HepG2 (cell line): Measurements from ENCODE around the gene RAB3GAP1. TPM values are rescaled to one million over a fixed set of nuclear protein-coding genes. Genes with fewer than 3 reads are reported as not detected.
A peak's percentile ranks its signal among the peaks of the same experiment; 100 is the strongest.

ENCODE experiments used
- MAF1 ChIP-seq: sonication (generic); formaldehyde crosslinking; IDR thresholded peaks from 2 replicates; pipeline ENCODE4 v1.5.0; 2020; ENCODE audit warnings: missing genetic modification reagents, borderline replicate concordance
- NCOA2 ChIP-seq: sonication (generic); formaldehyde crosslinking; IDR thresholded peaks from 2 replicates; pipeline ENCODE4 v1.8.0; 2022; ENCODE audit warnings: inconsistent platforms
- NKX3-1 ChIP-seq: sonication (generic); formaldehyde crosslinking; IDR thresholded peaks from 2 replicates; pipeline ENCODE4 v1.5.0; 2020; ENCODE audit warnings: missing genetic modification reagents
- POLR2AphosphoS5 ChIP-seq: IDR thresholded peaks from 2 replicates; pipeline ENCODE4 v1.6.1; 2012; ENCODE audit warnings: low read depth, low read length
- RBFOX2 ChIP-seq: fragments of 200-400 bp; formaldehyde crosslinking; IDR thresholded peaks from 2 replicates; pipeline ENCODE4 v1.6.1; 2017; ENCODE audit warnings: low read depth, mild to moderate bottlenecking, low read length
- REXO4 ChIP-seq: sonication (generic); formaldehyde crosslinking; IDR thresholded peaks from 2 replicates; pipeline ENCODE4 v1.8.0; 2022; ENCODE audit warnings: missing genetic modification reagents, mild to moderate bottlenecking, borderline replicate concordance
- SCMH1 ChIP-seq: sonication (generic); formaldehyde crosslinking; IDR thresholded peaks from 2 replicates; pipeline ENCODE4 v1.9.0; 2021; ENCODE audit warnings: missing genetic modification reagents, mild to moderate bottlenecking, borderline replicate concordance
- TOPORS ChIP-seq: sonication (generic); formaldehyde crosslinking; IDR thresholded peaks from 2 replicates; pipeline ENCODE4 v1.8.0; 2023; ENCODE audit warnings: mild to moderate bottlenecking, missing genetic modification reagents
- ZNF24 ChIP-seq: fragments of 450-650 bp; IDR thresholded peaks from 2 replicates; pipeline ENCODE4 v1.6.1; 2017; ENCODE audit warnings: antibody characterized with exemption, mild to moderate bottlenecking
- ZSCAN9 ChIP-seq: IDR thresholded peaks from 2 replicates; pipeline ENCODE4 v1.6.1; 2016; ENCODE audit warnings: borderline replicate concordance
- polyA plus RNA-seq, 8 experiments: library from polyadenylated mRNA; depleted of rRNA in 3 of 8; stranded (reverse) in 7 of 8; unstranded in 1 of 8; fragments of >200 nt; fragmentation: Illumina TruSeq in 4 of 8; extraction: Trizol in 4 of 8; gene quantifications; 2 replicates each; pipeline versions ENCODE4 v1.2.1 to v1.2.3, GENCODE V29; 2011 to 2016; ENCODE audit warnings: low read depth in 4 of 8, missing spikeins in 1 of 8, mixed read lengths in 1 of 8; ENCODE audit not compliant: insufficient read depth in 1 of 8
- total RNA-seq, 5 experiments: library from RNA; depleted of rRNA; stranded (reverse); fragments of >200 nt; fragmentation: Illumina TruSeq; extraction: Trizol; gene quantifications; 2 replicates each; pipeline ENCODE4 v1.2.3, GENCODE V29; 2016; ENCODE audit warnings: low read depth in 1 of 5
- TF ChIP-seq, protein P1 (sequence below): IDR thresholded peaks from 2 replicates; pipeline ENCODE4 v1.4.0; 2020; ENCODE audit warnings: mild to moderate bottlenecking, missing genetic modification reagents
- TF ChIP-seq, protein P2 (sequence below), 2 experiments: sonication (generic) in 1 of 2; formaldehyde crosslinking in 1 of 2; IDR thresholded peaks; 2 replicates each; pipeline versions ENCODE4 v1.4.0 to v1.6.1; 2018 to 2020; ENCODE audit warnings: missing genetic modification reagents in 2 of 2, borderline replicate concordance in 1 of 2, low read depth in 1 of 2, mild to moderate bottlenecking in 1 of 2, missing biosample characterization in 1 of 2
- TF ChIP-seq, protein P3 (sequence below): IDR thresholded peaks from 2 replicates; pipeline ENCODE4 v1.6.1; 2016; ENCODE audit warnings: missing compliant biosample characterization, missing genetic modification reagents, borderline replicate concordance
- TF ChIP-seq, protein P4 (sequence below): sonication (generic); formaldehyde crosslinking; IDR thresholded peaks from 2 replicates; pipeline ENCODE4 v1.4.0; 2020; ENCODE audit warnings: missing genetic modification reagents
- TF ChIP-seq, protein P5 (sequence below): sonication (generic); formaldehyde crosslinking; IDR thresholded peaks from 2 replicates; pipeline ENCODE4 v1.9.0; 2021; ENCODE audit warnings: missing genetic modification reagents, borderline replicate concordance
- TF ChIP-seq, protein P6 (sequence below): sonication (generic); formaldehyde crosslinking; IDR thresholded peaks from 2 replicates; pipeline ENCODE4 v1.5.1; 2020; ENCODE audit warnings: mild to moderate bottlenecking, missing genetic modification reagents

The RAB3GAP1 gene
- total and polyA plus RNA-seq, 2 of the 13 experiments (the other 11 are each of a cell fraction or from before 2014, with no cell fraction given) = 15.2 to 48.8 TPM

DNA sequence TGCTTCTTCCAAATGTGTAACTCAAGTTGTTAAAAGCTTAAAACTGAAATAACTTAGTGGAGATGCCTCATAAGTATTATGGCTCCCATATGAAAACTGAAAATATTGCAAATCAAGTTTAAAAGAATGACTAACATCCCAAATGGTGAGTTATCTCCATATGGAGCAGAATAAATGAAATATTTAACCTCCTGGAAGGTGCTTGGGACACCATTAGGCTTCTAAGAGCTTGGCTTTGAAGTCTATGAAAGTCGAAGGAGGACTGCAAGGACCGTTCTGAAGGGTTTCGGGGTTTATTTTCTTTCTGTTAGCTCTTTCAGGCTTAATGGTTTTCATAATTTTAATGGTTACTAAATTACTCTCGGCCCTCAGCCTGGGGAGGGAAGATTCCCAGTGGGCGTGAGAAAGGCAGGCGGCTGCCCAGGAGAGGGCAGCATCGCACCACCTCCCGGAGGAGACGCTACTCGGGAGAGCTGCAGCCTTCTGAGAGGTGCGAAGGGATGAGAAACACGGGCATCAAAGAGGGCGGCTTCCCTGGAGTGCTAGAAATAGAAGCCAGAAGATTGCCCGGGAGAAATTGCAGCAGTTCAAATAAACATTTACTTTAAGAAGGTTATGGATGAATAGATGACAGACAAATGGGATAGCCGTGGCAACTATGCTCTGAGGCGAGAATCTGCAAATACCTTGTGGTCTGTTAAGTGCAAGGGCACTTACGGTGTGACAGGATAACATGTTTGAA lies 47.9 kb upstream of the RAB3GAP1 start (continued):
- TF ChIP-seq, protein P1, sequence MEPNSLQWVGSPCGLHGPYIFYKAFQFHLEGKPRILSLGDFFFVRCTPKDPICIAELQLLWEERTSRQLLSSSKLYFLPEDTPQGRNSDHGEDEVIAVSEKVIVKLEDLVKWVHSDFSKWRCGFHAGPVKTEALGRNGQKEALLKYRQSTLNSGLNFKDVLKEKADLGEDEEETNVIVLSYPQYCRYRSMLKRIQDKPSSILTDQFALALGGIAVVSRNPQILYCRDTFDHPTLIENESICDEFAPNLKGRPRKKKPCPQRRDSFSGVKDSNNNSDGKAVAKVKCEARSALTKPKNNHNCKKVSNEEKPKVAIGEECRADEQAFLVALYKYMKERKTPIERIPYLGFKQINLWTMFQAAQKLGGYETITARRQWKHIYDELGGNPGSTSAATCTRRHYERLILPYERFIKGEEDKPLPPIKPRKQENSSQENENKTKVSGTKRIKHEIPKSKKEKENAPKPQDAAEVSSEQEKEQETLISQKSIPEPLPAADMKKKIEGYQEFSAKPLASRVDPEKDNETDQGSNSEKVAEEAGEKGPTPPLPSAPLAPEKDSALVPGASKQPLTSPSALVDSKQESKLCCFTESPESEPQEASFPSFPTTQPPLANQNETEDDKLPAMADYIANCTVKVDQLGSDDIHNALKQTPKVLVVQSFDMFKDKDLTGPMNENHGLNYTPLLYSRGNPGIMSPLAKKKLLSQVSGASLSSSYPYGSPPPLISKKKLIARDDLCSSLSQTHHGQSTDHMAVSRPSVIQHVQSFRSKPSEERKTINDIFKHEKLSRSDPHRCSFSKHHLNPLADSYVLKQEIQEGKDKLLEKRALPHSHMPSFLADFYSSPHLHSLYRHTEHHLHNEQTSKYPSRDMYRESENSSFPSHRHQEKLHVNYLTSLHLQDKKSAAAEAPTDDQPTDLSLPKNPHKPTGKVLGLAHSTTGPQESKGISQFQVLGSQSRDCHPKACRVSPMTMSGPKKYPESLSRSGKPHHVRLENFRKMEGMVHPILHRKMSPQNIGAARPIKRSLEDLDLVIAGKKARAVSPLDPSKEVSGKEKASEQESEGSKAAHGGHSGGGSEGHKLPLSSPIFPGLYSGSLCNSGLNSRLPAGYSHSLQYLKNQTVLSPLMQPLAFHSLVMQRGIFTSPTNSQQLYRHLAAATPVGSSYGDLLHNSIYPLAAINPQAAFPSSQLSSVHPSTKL (CRISPR knock-in tag) = peak; percentile 41
- TF ChIP-seq, protein P2, sequence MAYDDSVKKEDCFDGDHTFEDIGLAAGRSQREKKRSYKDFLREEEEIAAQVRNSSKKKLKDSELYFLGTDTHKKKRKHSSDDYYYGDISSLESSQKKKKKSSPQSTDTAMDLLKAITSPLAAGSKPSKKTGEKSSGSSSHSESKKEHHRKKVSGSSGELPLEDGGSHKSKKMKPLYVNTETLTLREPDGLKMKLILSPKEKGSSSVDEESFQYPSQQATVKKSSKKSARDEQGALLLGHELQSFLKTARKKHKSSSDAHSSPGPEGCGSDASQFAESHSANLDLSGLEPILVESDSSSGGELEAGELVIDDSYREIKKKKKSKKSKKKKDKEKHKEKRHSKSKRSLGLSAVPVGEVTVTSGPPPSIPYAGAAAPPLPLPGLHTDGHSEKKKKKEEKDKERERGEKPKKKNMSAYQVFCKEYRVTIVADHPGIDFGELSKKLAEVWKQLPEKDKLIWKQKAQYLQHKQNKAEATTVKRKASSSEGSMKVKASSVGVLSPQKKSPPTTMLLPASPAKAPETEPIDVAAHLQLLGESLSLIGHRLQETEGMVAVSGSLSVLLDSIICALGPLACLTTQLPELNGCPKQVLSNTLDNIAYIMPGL (CRISPR knock-in tag; IDR thresholded peaks at IDR 0.05; ENCODE audit: borderline replicate concordance in 1 of 2, low read depth in 1 of 2) = peak; percentile 63 to 66; a peak in 3 of 4 replicates
- TF ChIP-seq POLR2AphosphoS5 = no peak
- TF ChIP-seq SCMH1 (CRISPR knock-in tag) = no peak
- TF ChIP-seq, protein P3, sequence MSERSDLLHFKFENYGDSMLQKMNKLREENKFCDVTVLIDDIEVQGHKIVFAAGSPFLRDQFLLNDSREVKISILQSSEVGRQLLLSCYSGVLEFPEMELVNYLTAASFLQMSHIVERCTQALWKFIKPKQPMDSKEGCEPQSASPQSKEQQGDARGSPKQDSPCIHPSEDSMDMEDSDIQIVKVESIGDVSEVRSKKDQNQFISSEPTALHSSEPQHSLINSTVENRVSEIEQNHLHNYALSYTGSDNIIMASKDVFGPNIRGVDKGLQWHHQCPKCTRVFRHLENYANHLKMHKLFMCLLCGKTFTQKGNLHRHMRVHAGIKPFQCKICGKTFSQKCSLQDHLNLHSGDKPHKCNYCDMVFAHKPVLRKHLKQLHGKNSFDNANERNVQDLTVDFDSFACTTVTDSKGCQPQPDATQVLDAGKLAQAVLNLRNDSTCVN (CRISPR knock-in tag) = no peak
- TF ChIP-seq RBFOX2 = no peak
- 0 out of 2 replicates have a peak, but pooled peaks have one; percentile 8 for TF ChIP-seq NCOA2 (CRISPR knock-in tag)
- no peak for TF ChIP-seq ZSCAN9
- no peak for TF ChIP-seq TOPORS (CRISPR knock-in tag)
- TF ChIP-seq ZNF24 = no peak; the same call in 1 of the 2 replicates
- no peak for TF ChIP-seq REXO4
- TF ChIP-seq NKX3-1 (CRISPR knock-in tag) = no peak
- TF ChIP-seq, protein P4, sequence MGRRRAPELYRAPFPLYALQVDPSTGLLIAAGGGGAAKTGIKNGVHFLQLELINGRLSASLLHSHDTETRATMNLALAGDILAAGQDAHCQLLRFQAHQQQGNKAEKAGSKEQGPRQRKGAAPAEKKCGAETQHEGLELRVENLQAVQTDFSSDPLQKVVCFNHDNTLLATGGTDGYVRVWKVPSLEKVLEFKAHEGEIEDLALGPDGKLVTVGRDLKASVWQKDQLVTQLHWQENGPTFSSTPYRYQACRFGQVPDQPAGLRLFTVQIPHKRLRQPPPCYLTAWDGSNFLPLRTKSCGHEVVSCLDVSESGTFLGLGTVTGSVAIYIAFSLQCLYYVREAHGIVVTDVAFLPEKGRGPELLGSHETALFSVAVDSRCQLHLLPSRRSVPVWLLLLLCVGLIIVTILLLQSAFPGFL (CRISPR knock-in tag) = no peak
- TF ChIP-seq, protein P5, sequence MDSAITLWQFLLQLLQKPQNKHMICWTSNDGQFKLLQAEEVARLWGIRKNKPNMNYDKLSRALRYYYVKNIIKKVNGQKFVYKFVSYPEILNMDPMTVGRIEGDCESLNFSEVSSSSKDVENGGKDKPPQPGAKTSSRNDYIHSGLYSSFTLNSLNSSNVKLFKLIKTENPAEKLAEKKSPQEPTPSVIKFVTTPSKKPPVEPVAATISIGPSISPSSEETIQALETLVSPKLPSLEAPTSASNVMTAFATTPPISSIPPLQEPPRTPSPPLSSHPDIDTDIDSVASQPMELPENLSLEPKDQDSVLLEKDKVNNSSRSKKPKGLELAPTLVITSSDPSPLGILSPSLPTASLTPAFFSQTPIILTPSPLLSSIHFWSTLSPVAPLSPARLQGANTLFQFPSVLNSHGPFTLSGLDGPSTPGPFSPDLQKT = no peak
- TF ChIP-seq, protein P6, sequence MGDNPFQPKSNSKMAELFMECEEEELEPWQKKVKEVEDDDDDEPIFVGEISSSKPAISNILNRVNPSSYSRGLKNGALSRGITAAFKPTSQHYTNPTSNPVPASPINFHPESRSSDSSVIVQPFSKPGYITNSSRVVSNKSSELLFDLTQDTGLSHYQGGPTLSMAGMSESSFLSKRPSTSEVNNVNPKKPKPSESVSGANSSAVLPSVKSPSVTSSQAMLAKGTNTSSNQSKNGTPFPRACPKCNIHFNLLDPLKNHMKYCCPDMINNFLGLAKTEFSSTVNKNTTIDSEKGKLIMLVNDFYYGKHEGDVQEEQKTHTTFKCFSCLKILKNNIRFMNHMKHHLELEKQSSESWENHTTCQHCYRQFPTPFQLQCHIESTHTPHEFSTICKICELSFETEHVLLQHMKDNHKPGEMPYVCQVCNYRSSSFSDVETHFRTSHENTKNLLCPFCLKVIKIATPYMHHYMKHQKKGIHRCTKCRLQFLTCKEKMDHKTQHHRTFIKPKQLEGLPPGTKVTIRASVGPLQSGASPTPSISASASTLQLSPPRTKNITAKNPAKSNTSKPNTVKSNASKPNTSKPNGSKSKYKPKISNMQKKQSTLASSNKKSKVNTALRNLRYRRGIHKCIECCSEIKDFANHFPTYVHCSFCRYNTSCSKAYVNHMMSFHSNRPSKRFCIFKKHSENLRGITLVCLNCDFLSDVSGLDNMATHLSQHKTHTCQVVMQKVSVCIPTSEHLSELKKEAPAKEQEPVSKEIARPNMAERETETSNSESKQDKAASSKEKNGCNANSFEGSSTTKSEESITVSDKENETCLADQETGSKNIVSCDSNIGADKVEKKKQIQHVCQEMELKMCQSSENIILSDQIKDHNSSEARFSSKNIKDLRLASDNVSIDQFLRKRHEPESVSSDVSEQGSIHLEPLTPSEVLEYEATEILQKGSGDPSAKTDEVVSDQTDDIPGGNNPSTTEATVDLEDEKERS (CRISPR knock-in tag) = 0 out of 2 replicates have a peak, but pooled peaks have one; percentile 69
- TF ChIP-seq MAF1 = no peak
